Liver (tissue), 9 donors: ENCODE measurements around the gene ASS1. TPM values are rescaled to one million over a fixed set of nuclear protein-coding genes. Genes with fewer than 3 reads are reported as not detected.

Experiments
- DNase-seq: peaks from one replicate; pipeline ENCODE4 v3.0.0-alpha.2; 2017; ENCODE audit warnings: low spot score
- H3K27ac ChIP-seq, 2 donors: one replicate each; pipeline ENCODE4 v1.7.0; 2013; ENCODE audit warnings: inconsistent platforms in 2 of 2, low read length in 2 of 2, control low read depth in 1 of 2, low read depth in 1 of 2, mild to moderate bottlenecking in 1 of 2
- H3K27me3 ChIP-seq, 4 donors: one replicate each; pipeline versions ENCODE4 v1.6.1 to v1.7.0; 2013; ENCODE audit warnings: low read length in 3 of 4, inconsistent platforms in 1 of 4, mild to moderate bottlenecking in 1 of 4, moderate library complexity in 1 of 4; ENCODE audit not compliant: control insufficient read depth in 4 of 4, insufficient read depth in 4 of 4
- H3K36me3 ChIP-seq, 4 donors: one replicate each; pipeline versions ENCODE4 v1.6.1 to v1.7.0; 2013; ENCODE audit warnings: low read length in 3 of 4, mild to moderate bottlenecking in 3 of 4, low read depth in 1 of 4, moderate library complexity in 1 of 4; ENCODE audit not compliant: control insufficient read depth in 4 of 4, insufficient read depth in 3 of 4
- H3K4me1 ChIP-seq, 4 donors: one replicate each; pipeline versions ENCODE4 v1.6.1 to v1.7.0; 2013; ENCODE audit warnings: low read length in 3 of 4, mild to moderate bottlenecking in 3 of 4, moderate library complexity in 1 of 4; ENCODE audit not compliant: control insufficient read depth in 4 of 4, insufficient read depth in 4 of 4
- H3K4me3 ChIP-seq, 3 donors: one replicate each; pipeline versions ENCODE4 v1.6.1 to v1.7.0; 2013; ENCODE audit warnings: low read length in 3 of 3, control low read depth in 1 of 3, low read depth in 1 of 3, mild to moderate bottlenecking in 1 of 3
- H3K9ac ChIP-seq, 2 donors: one replicate each; pipeline ENCODE4 v1.7.0; 2013; ENCODE audit warnings: low read length in 2 of 2, mild to moderate bottlenecking in 2 of 2, moderate library complexity in 2 of 2, control low read depth in 1 of 2, low read depth in 1 of 2
- H3K9me3 ChIP-seq, 4 donors: one replicate each; pipeline versions ENCODE4 v1.6.1 to v1.7.0; 2013; ENCODE audit warnings: low read length in 3 of 4; ENCODE audit not compliant: control insufficient read depth in 4 of 4
- ATF3 ChIP-seq: IDR thresholded peaks from 2 replicates; pipeline ENCODE4 v1.6.1; 2016; ENCODE audit warnings: antibody characterized with exemption
- EGR1 ChIP-seq, 2 donors: IDR thresholded peaks; 2 replicates each; pipeline ENCODE4 v1.6.1; 2016 to 2018; ENCODE audit warnings: antibody characterized with exemption in 2 of 2, low read depth in 2 of 2
- FOXA1 ChIP-seq: IDR thresholded peaks from 2 replicates; pipeline ENCODE4 v1.6.1; 2016; ENCODE audit warnings: antibody characterized with exemption
- FOXA2 ChIP-seq: IDR thresholded peaks from 2 replicates; pipeline ENCODE4 v1.6.1; 2016; ENCODE audit warnings: antibody characterized with exemption
- GABPA ChIP-seq, 2 donors: IDR thresholded peaks in 1 of 2; conservative IDR thresholded peaks in 1 of 2; 2 replicates each; pipeline ENCODE4 v1.6.1; 2016; ENCODE audit warnings: antibody characterized with exemption in 2 of 2, mild to moderate bottlenecking in 1 of 2, moderate library complexity in 1 of 2
- HNF4A ChIP-seq, 2 donors: conservative IDR thresholded peaks; 2 replicates each; pipeline ENCODE4 v1.6.1; 2016; ENCODE audit warnings: antibody characterized with exemption in 2 of 2, mild to moderate bottlenecking in 2 of 2
- HNF4G ChIP-seq: IDR thresholded peaks from 2 replicates; pipeline ENCODE4 v1.6.1; 2016; ENCODE audit warnings: antibody characterized with exemption
- JUND ChIP-seq, 2 donors: IDR thresholded peaks; 2 replicates each; pipeline ENCODE4 v1.6.1; 2016; ENCODE audit warnings: antibody characterized with exemption in 2 of 2
- NR2F2 ChIP-seq: IDR thresholded peaks from 2 replicates; pipeline ENCODE4 v1.6.1; 2016; ENCODE audit warnings: antibody characterized with exemption
- RAD21 ChIP-seq, 2 donors: IDR thresholded peaks; 2 replicates each; pipeline ENCODE4 v1.6.1; 2016; ENCODE audit warnings: antibody characterized with exemption in 2 of 2, mild to moderate bottlenecking in 2 of 2
- REST ChIP-seq: IDR thresholded peaks from 2 replicates; pipeline ENCODE4 v1.6.1; 2016; ENCODE audit warnings: antibody characterized with exemption, mild to moderate bottlenecking
- RXRA ChIP-seq, 2 donors: IDR thresholded peaks; 2 replicates each; pipeline ENCODE4 v1.6.1; 2017 to 2018; ENCODE audit warnings: antibody characterized with exemption in 2 of 2, mild to moderate bottlenecking in 1 of 2
- SP1 ChIP-seq: IDR thresholded peaks from 2 replicates; pipeline ENCODE4 v1.6.1; 2018; ENCODE audit warnings: antibody characterized with exemption, mild to moderate bottlenecking
- TAF1 ChIP-seq: conservative IDR thresholded peaks from 2 replicates; pipeline ENCODE4 v1.6.1; 2016; ENCODE audit warnings: antibody characterized with exemption, mild to moderate bottlenecking
- YY1 ChIP-seq: IDR thresholded peaks from 2 replicates; pipeline ENCODE4 v1.6.1; 2016; ENCODE audit warnings: antibody characterized with exemption, mild to moderate bottlenecking
- ZBTB33 ChIP-seq: IDR thresholded peaks from 2 replicates; pipeline ENCODE4 v1.6.1; 2016; ENCODE audit warnings: antibody characterized with exemption
- WGBS: extraction: QIAGEN DNeasy Blood & Tissue Kit; methylation state at CpG from one replicate; pipeline ENCODE4 v1.1.7; 2013; 5-methylcytosine and 5-hydroxymethylcytosine counted together
- polyA plus RNA-seq, 2 donors: library from polyadenylated mRNA; stranded (reverse) in 1 of 2; unstranded in 1 of 2; fragments of 200-250 nt in 1 of 2; fragments of >200 nt in 1 of 2; fragmentation: Nextera tagmentation in 1 of 2; extraction: Ambion mirVana in 1 of 2; gene quantifications; one replicate each; pipeline versions ENCODE4 v1.2.1 to v1.2.3, GENCODE V29; 2013 to 2015
- total RNA-seq, 2 donors: library from RNA; depleted of rRNA; stranded (reverse); fragments of >200 nt; gene quantifications; one replicate each; pipeline ENCODE4 v1.2.3, GENCODE V29; 2014
- TF ChIP-seq, protein P1 (sequence below): fragments of 150-350 bp; IDR thresholded peaks from 2 replicates; pipeline ENCODE4 v1.5.1; 2017; ENCODE audit warnings: improper control_type of control experiment, low read depth, low read length; ENCODE audit not compliant: missing input control
- TF ChIP-seq, protein P2 (sequence below): IDR thresholded peaks from 2 replicates; pipeline ENCODE4 v1.6.1; 2016; ENCODE audit warnings: antibody characterized with exemption
- donor health status: healthy.
- donor health status: healthy.
- donor health status: healthy.
- donor health status: healthy.
- donor health status: healthy.

Gene ASS1
- total and polyA plus RNA-seq, 4 donors: 396 to 711 (median 533) TPM

DNA sequence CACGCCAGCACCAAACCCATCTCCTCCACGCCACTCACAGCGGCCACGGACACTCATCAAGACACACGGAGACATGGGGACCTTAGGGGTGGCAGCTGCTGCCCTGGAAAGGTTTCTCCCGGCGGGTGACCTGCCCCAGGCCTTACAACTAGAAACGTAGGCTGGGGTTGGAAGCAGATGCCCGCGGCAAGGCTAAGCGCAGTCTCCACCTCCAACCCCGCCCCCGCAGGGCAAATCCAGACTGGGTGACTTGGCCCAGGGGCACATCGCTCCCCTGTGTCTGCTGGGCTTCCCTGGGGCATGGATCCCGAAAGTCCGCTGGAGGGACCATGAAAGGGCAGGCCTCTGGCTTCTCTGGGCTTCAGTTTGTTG, 12.0 kb upstream of the ASS1 start:
- WGBS: 34% methylated on average over 16 of the region's 16 CpGs
- Histone ChIP-seq H3K4me3 (peak overlapping the region in 2 of 3 donors; percentile 55 to 57), H3K27me3 (no peaks in the 10 kb centered on the region), H3K4me1 (peaks cover 8 to 38% (median 21%) of the 10 kb centered on the region in 4 donors), H3K9ac (peak overlapping the region; percentile 52 to 87), H3K9me3 (no peaks in the 10 kb centered on the region), H3K27ac (peak overlapping the region; percentile 85 to 96), H3K36me3 (no peaks in the 10 kb centered on the region)
- no peak for DNase-seq
- peak; percentile 42 to 60 for TF ChIP-seq RXRA (IDR thresholded peaks at IDR 0.05)
- TF ChIP-seq HNF4G: no peak
- TF ChIP-seq FOXA1: no peak
- TF ChIP-seq EGR1 (IDR thresholded peaks at IDR 0.05; ENCODE audit: low read depth in 2 of 2): peak; percentile 92 to 97
- peak; percentile 48 for TF ChIP-seq SP1
- TF ChIP-seq HNF4A (conservative IDR thresholded peaks at IDR 0.05): peak; percentile 24 to 30
- peak; percentile 73 for TF ChIP-seq REST
- TF ChIP-seq, protein P1, sequence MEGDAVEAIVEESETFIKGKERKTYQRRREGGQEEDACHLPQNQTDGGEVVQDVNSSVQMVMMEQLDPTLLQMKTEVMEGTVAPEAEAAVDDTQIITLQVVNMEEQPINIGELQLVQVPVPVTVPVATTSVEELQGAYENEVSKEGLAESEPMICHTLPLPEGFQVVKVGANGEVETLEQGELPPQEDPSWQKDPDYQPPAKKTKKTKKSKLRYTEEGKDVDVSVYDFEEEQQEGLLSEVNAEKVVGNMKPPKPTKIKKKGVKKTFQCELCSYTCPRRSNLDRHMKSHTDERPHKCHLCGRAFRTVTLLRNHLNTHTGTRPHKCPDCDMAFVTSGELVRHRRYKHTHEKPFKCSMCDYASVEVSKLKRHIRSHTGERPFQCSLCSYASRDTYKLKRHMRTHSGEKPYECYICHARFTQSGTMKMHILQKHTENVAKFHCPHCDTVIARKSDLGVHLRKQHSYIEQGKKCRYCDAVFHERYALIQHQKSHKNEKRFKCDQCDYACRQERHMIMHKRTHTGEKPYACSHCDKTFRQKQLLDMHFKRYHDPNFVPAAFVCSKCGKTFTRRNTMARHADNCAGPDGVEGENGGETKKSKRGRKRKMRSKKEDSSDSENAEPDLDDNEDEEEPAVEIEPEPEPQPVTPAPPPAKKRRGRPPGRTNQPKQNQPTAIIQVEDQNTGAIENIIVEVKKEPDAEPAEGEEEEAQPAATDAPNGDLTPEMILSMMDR: no peak

DNA sequence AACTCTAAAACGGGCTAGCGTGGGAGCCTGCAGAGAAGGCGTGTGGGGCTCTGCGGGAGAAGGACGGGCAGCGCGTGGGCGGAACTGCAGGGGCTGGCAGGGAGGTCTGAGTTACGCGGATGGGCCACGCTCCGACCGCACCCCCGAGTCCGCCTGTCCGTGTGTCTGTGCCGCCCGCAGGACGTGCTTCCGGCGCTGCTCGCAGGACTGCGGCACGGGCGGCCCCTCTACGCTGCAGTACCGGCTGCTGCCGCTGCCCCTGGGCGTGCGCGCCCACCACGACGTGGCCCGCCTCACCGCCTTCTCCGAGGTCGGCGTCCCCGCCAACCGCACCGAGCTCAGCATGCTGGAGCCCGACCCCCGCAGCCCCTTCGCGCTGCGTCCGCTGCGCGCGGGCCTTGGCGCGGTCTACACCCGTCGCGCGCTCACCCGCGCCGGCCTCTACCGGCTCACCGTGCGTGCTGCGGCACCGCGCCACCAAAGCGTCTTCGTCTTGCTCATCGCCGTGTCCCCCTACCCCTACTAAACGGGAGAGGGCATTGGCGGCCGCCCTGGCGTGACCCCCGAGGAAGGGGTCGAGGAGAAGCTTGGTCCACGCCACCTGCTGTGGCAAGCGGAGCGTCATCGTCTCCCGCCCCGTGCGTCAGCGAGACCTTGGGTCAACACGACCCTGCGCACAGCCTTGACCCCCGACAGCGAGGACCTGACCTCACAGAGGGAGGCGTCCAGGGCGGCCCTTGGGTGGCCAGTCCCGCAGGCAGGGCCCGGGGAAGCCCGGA, 11.4 kb upstream of the ASS1 start:
- peak overlapping the region; percentile 66 to 87 for H3K9ac ChIP-seq
- DNase-seq: peak; percentile 77
- peaks cover 8 to 43% (median 26%) of the 10 kb centered on the region in 4 donors for H3K4me1 ChIP-seq
- peak overlapping the region in 2 of 3 donors; percentile 55 to 57 for H3K4me3 ChIP-seq
- no peaks in the 10 kb centered on the region for H3K36me3 ChIP-seq
- no peaks in the 10 kb centered on the region for H3K27me3 ChIP-seq
- H3K9me3 ChIP-seq: no peaks in the 10 kb centered on the region
- peak overlapping the region; percentile 85 to 96 for H3K27ac ChIP-seq
- WGBS: 3% methylated on average over 92 of the region's 92 CpGs
- TF ChIP-seq HNF4A (conservative IDR thresholded peaks at IDR 0.05) (peak; percentile 81 to 82), RXRA (IDR thresholded peaks at IDR 0.05) (peak; percentile 94 to 98), YY1 (peak; percentile 68), RAD21 (IDR thresholded peaks at IDR 0.05) (peak in 1 of 2 donors; percentile 46), JUND (IDR thresholded peaks at IDR 0.05) (peak in 1 of 2 donors; percentile 21), GABPA (IDR thresholded peaks at IDR 0.05 in 1 of 2, conservative IDR thresholded peaks at IDR 0.05 in 1 of 2) (no peak), FOXA2 (peak; percentile 87), TAF1 (no peak), EGR1 (IDR thresholded peaks at IDR 0.05; ENCODE audit: low read depth in 2 of 2) (peak; percentile 75 to 77), ZBTB33 (no peak), FOXA1 (peak; percentile 82), NR2F2 (peak; percentile 93), REST (no peak), ATF3 (no peak), SP1 (peak; percentile 92)
- TF ChIP-seq, protein P2, sequence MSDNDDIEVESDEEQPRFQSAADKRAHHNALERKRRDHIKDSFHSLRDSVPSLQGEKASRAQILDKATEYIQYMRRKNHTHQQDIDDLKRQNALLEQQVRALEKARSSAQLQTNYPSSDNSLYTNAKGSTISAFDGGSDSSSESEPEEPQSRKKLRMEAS: no peak
